ENCODE data around the gene HBA2. TPM values are rescaled to one million over a fixed set of nuclear protein-coding genes. Genes with fewer than 3 reads are reported as not detected.
"Not testable (repeated sequence)": the region's sequence is repeated elsewhere in the genome, so short reads cannot be mapped to it uniquely, and the experiment has no call there.

Gene HBA2
- total RNA-seq, 1 donor from 2014 or later = not detected

DNA sequence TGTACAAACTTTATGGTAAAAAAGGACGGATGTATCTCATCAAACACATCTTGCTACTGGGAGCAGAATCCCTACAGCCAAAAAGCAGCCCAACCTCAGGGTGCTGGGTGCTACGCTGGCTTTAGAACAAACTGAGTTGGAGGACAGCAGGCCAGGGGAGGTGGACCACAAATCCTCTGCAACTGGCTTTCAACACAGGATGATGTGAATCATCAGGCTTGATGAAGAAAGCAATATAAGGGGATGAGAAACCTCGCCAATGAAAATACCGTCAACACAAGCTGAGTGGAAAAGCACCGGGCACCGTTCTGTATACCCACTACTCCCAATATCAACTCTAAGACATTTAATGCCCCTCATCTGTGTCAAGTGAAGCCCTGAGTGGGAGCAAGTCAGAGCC is 21.8 kb downstream of the HBA2 start:
- peak in 1 of 2 donors; percentile 75 for DNase-seq (ENCODE audit: low read depth in 2 of 2)

DNA sequence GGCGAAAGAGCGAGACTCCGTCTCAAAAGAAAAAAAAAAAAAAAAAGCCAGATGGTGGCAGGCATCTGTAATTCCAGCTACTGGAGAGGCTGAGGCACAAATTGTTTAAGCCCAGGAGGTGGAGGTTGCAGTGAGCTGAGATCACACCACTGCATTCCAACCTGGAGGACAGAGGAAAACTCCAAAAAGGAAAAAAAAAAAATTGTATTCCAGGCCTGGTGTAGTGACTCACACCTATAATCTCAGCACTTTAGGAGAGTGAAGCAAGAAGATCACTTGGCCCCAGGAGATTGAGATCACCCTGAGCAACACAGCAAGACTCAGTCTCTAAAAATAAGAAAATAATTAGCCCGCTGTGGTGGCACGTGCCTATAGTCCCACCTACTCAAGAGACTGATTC is 27.7 kb downstream of the HBA2 start:
- no peak for DNase-seq (ENCODE audit: low read depth in 2 of 2)

GRCh38 chr16:203246-203645 is 30.6 kb downstream of the HBA2 start:
- DNase-seq (ENCODE audit: low read depth in 2 of 2) = no peak

- DNase-seq (ENCODE audit: low read depth in 2 of 2) = not testable (repeated sequence)
Measured at GRCh38 chr16:204046-204445, 31.4 kb downstream of the HBA2 start.

- DNase-seq (ENCODE audit: low read depth in 2 of 2) = not testable (repeated sequence)
Measured at GRCh38 chr16:209359-209758, 36.7 kb downstream of the HBA2 start.

GRCh38 chr16:211631-212180 is 39.0 kb downstream of the HBA2 start:
- DNase-seq (ENCODE audit: low read depth in 2 of 2) = not testable (repeated sequence)

DNA sequence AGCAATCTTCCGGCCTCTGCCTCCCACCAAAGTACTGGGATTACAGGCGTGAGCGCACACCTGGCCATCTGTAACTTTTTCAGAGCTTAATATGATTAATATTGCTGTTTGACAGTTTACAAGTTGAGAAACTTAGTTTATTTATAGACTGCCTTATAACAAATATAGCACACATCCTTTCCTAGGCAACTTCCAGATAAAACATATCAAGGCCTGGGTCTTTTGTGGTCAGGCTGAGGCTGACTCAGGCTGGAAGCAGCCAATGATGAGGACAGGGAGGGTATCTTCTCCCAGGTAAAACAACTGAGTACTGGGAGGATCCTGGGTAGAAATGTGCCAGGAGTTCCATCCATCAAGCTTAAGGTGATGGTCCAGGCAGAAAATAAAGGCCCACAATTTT is 40.3 kb downstream of the HBA2 start:
- DNase-seq (ENCODE audit: low read depth in 2 of 2) = no peak

DNA sequence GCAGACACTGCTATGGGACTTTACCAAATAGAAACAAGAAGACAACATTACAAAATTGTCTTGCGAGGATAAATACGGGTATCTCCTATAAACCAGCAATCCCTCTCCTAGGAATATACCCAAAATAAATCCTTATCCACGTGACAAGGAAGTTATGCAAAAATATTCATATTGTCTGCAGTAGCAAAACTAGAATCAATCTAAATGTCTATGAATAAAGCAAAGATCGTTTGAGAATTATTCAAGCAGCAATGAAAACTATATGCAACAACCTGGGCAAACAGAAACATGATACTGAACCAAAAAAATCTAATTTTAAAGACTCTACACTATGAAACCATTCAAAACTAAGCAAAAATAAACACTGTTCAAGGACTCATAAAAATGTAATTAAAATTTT is 47.3 kb downstream of the HBA2 start:
- no peak for DNase-seq (ENCODE audit: low read depth in 2 of 2)

Other genes with a start within 250 kb of the HBA2 start
- 4.6 and 5.2 TPM in 2 replicates for gene POLR3K, start 119.3 kb upstream of the HBA2 start, total RNA-seq
- gene SNRNP25, start 119.0 kb upstream of the HBA2 start, total RNA-seq = 14.1 and 25.7 TPM in 2 replicates
- gene RHBDF1, start 100.2 kb upstream of the HBA2 start, total RNA-seq = 12.6 and 24.8 TPM in 2 replicates
- 186 and 202 TPM in 2 replicates for gene MPG, start 94.7 kb upstream of the HBA2 start, total RNA-seq
- 2.4 and 3.6 TPM in 2 replicates for gene NPRL3, start 34.2 kb upstream of the HBA2 start, total RNA-seq
- not detected in 2 replicates for gene HBZ, start 20.2 kb upstream of the HBA2 start, total RNA-seq
- not detected in 2 replicates for gene HBM, start 6.9 kb upstream of the HBA2 start, total RNA-seq
- gene HBA1, start 3.8 kb downstream of the HBA2 start, total RNA-seq = not detected in 2 replicates
- gene HBQ1, start 7.6 kb downstream of the HBA2 start, total RNA-seq = 0.65 TPM in 1 of 2 replicates, not detected in the other
- gene LUC7L, start 56.6 kb downstream of the HBA2 start, total RNA-seq = 19.6 and 28.2 TPM in 2 replicates
- gene FAM234A, start 61.9 kb downstream of the HBA2 start, total RNA-seq = 38.6 and 41.5 TPM in 2 replicates
- 0.20 and 0.44 TPM in 2 replicates for gene RGS11, start 103.1 kb downstream of the HBA2 start, total RNA-seq
- gene ARHGDIG, start 107.7 kb downstream of the HBA2 start, total RNA-seq = under 0.01 and 0.22 TPM in 2 replicates
- gene PDIA2, start 110.3 kb downstream of the HBA2 start, total RNA-seq = not detected in 2 replicates
- gene AXIN1, start 179.8 kb downstream of the HBA2 start, total RNA-seq = 10.2 and 15.9 TPM in 2 replicates
- gene MRPL28, start 197.7 kb downstream of the HBA2 start, total RNA-seq = 70.8 and 80.6 TPM in 2 replicates
- gene PGAP6, start 209.1 kb downstream of the HBA2 start, total RNA-seq = 78.7 and 110 TPM in 2 replicates
- gene NME4, start 224.3 kb downstream of the HBA2 start, total RNA-seq = 30.4 and 55.6 TPM in 2 replicates
- 9.3 and 12.6 TPM in 2 replicates for gene DECR2, start 229.0 kb downstream of the HBA2 start, total RNA-seq

Measured in lung microvascular endothelial cell (primary cell).